ENCODE measurements around the gene RNF41. TPM values are rescaled to one million over a fixed set of nuclear protein-coding genes. Genes with fewer than 3 reads are reported as not detected.

RNF41 gene
- polyA plus RNA-seq, 3 donors = 43.8 to 50.1 (median 47.2) TPM

GRCh38 chr12:56253091-56253490 lies 31.4 kb upstream of the RNF41 start:
- DNase-seq = no peak

GRCh38 chr12:56252649-56253048 lies 30.9 kb upstream of the RNF41 start:
- DNase-seq = no peak

GRCh38 chr12:56248711-56249110 lies 27.0 kb upstream of the RNF41 start:
- no peak for DNase-seq

GRCh38 chr12:56247923-56248322 lies 26.2 kb upstream of the RNF41 start:
- no peak for DNase-seq

GRCh38 chr12:56244494-56244893 lies 22.8 kb upstream of the RNF41 start:
- DNase-seq = no peak

- no peak for DNase-seq
These were observed 22.0 kb upstream of the RNF41 start for GRCh38 chr12:56243731-56244181.

- DNase-seq = no peak
These were observed 21.3 kb upstream of the RNF41 start for GRCh38 chr12:56242986-56243385.

- DNase-seq = no peak
These were observed 19.9 kb upstream of the RNF41 start for GRCh38 chr12:56241424-56242303.

- DNase-seq = no peak
These were observed 15.8 kb upstream of the RNF41 start for GRCh38 chr12:56237552-56237951.

- DNase-seq = no peak
These were observed 15.3 kb upstream of the RNF41 start for GRCh38 chr12:56236985-56237384.

- DNase-seq = no peak
These were observed 14.4 kb upstream of the RNF41 start for GRCh38 chr12:56236091-56236490.

GRCh38 chr12:56234746-56235436 lies 13.2 kb upstream of the RNF41 start:
- no peak for DNase-seq

GRCh38 chr12:56231184-56231582 lies 9.5 kb upstream of the RNF41 start:
- DNase-seq = no peak

- DNase-seq = no peak
These were observed 8.9 kb upstream of the RNF41 start for GRCh38 chr12:56230432-56231183.

GRCh38 chr12:56229916-56230431 lies 8.3 kb upstream of the RNF41 start, which contains the start of gene SLC39A5:
TSS of gene SLC39A5 (plus strand) at chr12:56230051. CDS start at chr12:56231275, 1,224 bp downstream.
- DNase-seq = no peak

- no peak for DNase-seq
These were observed 7.4 kb upstream of the RNF41 start for GRCh38 chr12:56229082-56229481.

GRCh38 chr12:56224954-56225353 lies 3.2 kb upstream of the RNF41 start:
- no peak for DNase-seq

- peak; percentile 99 for DNase-seq
These were observed 2.5 kb upstream of the RNF41 start, which contains the start of gene NABP2 for GRCh38 chr12:56224102-56224701. TSS of gene NABP2 (plus strand) at chr12:56224342. CDS start at chr12:56224857, 515 bp downstream.

GRCh38 chr12:56223571-56224101 lies 1.9 kb upstream of the RNF41 start:
- no peak for DNase-seq

GRCh38 chr12:56222531-56222895 lies 791 bp upstream of the RNF41 start:
- DNase-seq = no peak

- peak; percentile 79 for DNase-seq
These were observed 428 bp downstream of the RNF41 start for GRCh38 chr12:56221232-56221756.
